Measurements from ENCODE around the gene DUS1L.

The DUS1L gene

GRCh38 chr17:82018152-82018988, 47.2 kb downstream of the DUS1L start:
- Histone ChIP-seq H4K20me1 (ENCODE audit: insufficient read depth, low read length, poor library complexity, severe bottlenecking) (peaks cover 18% of the 10 kb centered on the region), H3K4me2 (ENCODE audit: low read depth, low read length, poor library complexity, severe bottlenecking) (no peak overlapping the region), H3K79me2 (ENCODE audit: insufficient read depth, low read length) (peaks cover 14% of the 10 kb centered on the region; the same call in 1 of the 2 replicates)

GRCh38 chr17:82017612-82018151, 47.9 kb downstream of the DUS1L start:
- H3K27me3 ChIP-seq (ENCODE audit: insufficient read depth, low read length, poor library complexity, severe bottlenecking), result no peaks in the 10 kb centered on the region
- H3K9me3 ChIP-seq (ENCODE audit: insufficient read depth, low read depth, low read length), result no peaks in the 10 kb centered on the region
- no peaks in the 10 kb centered on the region for H3K9me2 ChIP-seq (replicated peaks; ENCODE audit: low read depth, low read length)
- no peak overlapping the region for H3K9ac ChIP-seq (ENCODE audit: low read depth, low read length, poor library complexity, severe bottlenecking)
- H3K4me1 ChIP-seq (ENCODE audit: insufficient read depth, low read length, poor library complexity, severe bottlenecking), result peaks cover 13% of the 10 kb centered on the region
- H3K36me3 ChIP-seq (ENCODE audit: insufficient read depth, low read length), result no peaks in the 10 kb centered on the region
- TF ChIP-seq CTCF (conservative IDR thresholded peaks at IDR 0.05; ENCODE audit: low read length), result no peak
- no peak for TF ChIP-seq EZH2phosphoT487 (IDR thresholded peaks at IDR 0.05; ENCODE audit: borderline replicate concordance)
- no peak overlapping the region for H2AFZ ChIP-seq (ENCODE audit: low read length)
- H3K4me2 ChIP-seq (ENCODE audit: low read depth, low read length, poor library complexity, severe bottlenecking), result no peak overlapping the region
- peaks cover 14% of the 10 kb centered on the region; the same call in 1 of the 2 replicates for H3K79me2 ChIP-seq (ENCODE audit: insufficient read depth, low read length)
- H3F3A ChIP-seq (ENCODE audit: low read depth), result no peaks in the 10 kb centered on the region
- H3K4me3 ChIP-seq (ENCODE audit: low read length, poor library complexity, severe bottlenecking), result no peak overlapping the region
- peaks cover 18% of the 10 kb centered on the region for H4K20me1 ChIP-seq (ENCODE audit: insufficient read depth, low read length, poor library complexity, severe bottlenecking)

More at GRCh38 chr17:82018152-82018988, 47.2 kb downstream of the DUS1L start:
- H3K27me3 ChIP-seq (ENCODE audit: insufficient read depth, low read length, poor library complexity, severe bottlenecking), result no peaks in the 10 kb centered on the region
- H3K36me3 ChIP-seq (ENCODE audit: insufficient read depth, low read length), result no peaks in the 10 kb centered on the region
- H2AFZ ChIP-seq (ENCODE audit: low read length), result no peak overlapping the region
- H3F3A ChIP-seq (ENCODE audit: low read depth), result no peaks in the 10 kb centered on the region
- no peak for TF ChIP-seq CTCF (conservative IDR thresholded peaks at IDR 0.05; ENCODE audit: low read length)
- no peak for TF ChIP-seq EZH2phosphoT487 (IDR thresholded peaks at IDR 0.05; ENCODE audit: borderline replicate concordance)
- no peaks in the 10 kb centered on the region for H3K9me3 ChIP-seq (ENCODE audit: insufficient read depth, low read depth, low read length)
- no peaks in the 10 kb centered on the region for H3K9me2 ChIP-seq (replicated peaks; ENCODE audit: low read depth, low read length)
- H3K9ac ChIP-seq (ENCODE audit: low read depth, low read length, poor library complexity, severe bottlenecking), result no peak overlapping the region
- H3K4me3 ChIP-seq (ENCODE audit: low read length, poor library complexity, severe bottlenecking), result no peak overlapping the region
- peaks cover 13% of the 10 kb centered on the region for H3K4me1 ChIP-seq (ENCODE audit: insufficient read depth, low read length, poor library complexity, severe bottlenecking)

GRCh38 chr17:82016875-82017459, 48.6 kb downstream of the DUS1L start:
- H3K9ac ChIP-seq (ENCODE audit: low read depth, low read length, poor library complexity, severe bottlenecking), result no peak overlapping the region
- H3K9me3 ChIP-seq (ENCODE audit: insufficient read depth, low read depth, low read length), result no peaks in the 10 kb centered on the region
- H3K9me2 ChIP-seq (replicated peaks; ENCODE audit: low read depth, low read length), result no peaks in the 10 kb centered on the region
- peaks cover 8% of the 10 kb centered on the region; the same call in 1 of the 2 replicates for H3K79me2 ChIP-seq (ENCODE audit: insufficient read depth, low read length)
- H2AFZ ChIP-seq (ENCODE audit: low read length), result no peak overlapping the region
- H3K4me3 ChIP-seq (ENCODE audit: low read length, poor library complexity, severe bottlenecking), result no peak overlapping the region
- H3K27me3 ChIP-seq (ENCODE audit: insufficient read depth, low read length, poor library complexity, severe bottlenecking), result no peaks in the 10 kb centered on the region
- no peaks in the 10 kb centered on the region for H3F3A ChIP-seq (ENCODE audit: low read depth)
- no peaks in the 10 kb centered on the region for H3K36me3 ChIP-seq (ENCODE audit: insufficient read depth, low read length)
- peaks cover 11% of the 10 kb centered on the region for H3K4me1 ChIP-seq (ENCODE audit: insufficient read depth, low read length, poor library complexity, severe bottlenecking)
- TF ChIP-seq EZH2phosphoT487 (IDR thresholded peaks at IDR 0.05; ENCODE audit: borderline replicate concordance), result no peak
- TF ChIP-seq CTCF (conservative IDR thresholded peaks at IDR 0.05; ENCODE audit: low read length), result no peak
- H4K20me1 ChIP-seq (ENCODE audit: insufficient read depth, low read length, poor library complexity, severe bottlenecking), result peaks cover 18% of the 10 kb centered on the region
- H3K4me2 ChIP-seq (ENCODE audit: low read depth, low read length, poor library complexity, severe bottlenecking), result no peak overlapping the region
